ENCODE measurements around the gene RBM26. TPM values are rescaled to one million over a fixed set of nuclear protein-coding genes. Genes with fewer than 3 reads are reported as not detected.

RBM26 gene
- total RNA-seq, 1 experiment from 2014 or later: 70.5 TPM

DNA sequence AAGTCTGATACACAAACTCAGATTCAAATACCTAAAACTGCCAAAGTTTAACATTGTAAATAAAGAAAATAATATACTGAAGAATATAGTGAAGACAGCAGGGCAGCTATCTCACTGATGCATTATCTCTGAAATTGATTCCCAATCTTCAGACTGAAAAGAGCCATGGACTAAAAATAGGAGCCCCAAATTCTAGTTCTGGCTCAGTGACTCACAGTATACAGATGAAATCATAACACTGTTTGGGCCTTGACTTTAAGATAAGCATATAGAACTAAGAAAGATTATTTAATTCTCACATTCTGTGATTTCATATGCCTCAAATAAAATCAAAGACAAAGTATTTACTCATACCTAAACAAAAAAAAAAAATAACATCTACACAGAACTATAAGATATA is 53.9 kb downstream of the RBM26 start:
- Mint-ChIP-seq H3K4me1 (no peaks in the 10 kb centered on the region), H3K36me3 (ENCODE audit: insufficient read depth in 1 of 3, low read depth in 3 of 3) (peaks cover 15 to 56% (median 40%) of the 10 kb centered on the region in 3 experiments; a peak in 6 of 7 replicates), H3K4me3 (no peak overlapping the region), H3K27me3 (ENCODE audit: low read depth) (no peaks in the 10 kb centered on the region), H3K9me3 (no peaks in the 10 kb centered on the region), H3K27ac (no peak overlapping the region)
- Histone ChIP-seq H2BK20ac (ENCODE audit: low read depth, low read length, poor library complexity, severe bottlenecking) (no peak overlapping the region), H3K27me3 (ENCODE audit: insufficient read depth, low read length) (no peaks in the 10 kb centered on the region), H3K23me2 (ENCODE audit: insufficient read length, low read depth, low read length, poor library complexity, severe bottlenecking) (no peaks in the 10 kb centered on the region), H3K4me2 (ENCODE audit: insufficient read depth, insufficient read length, low read length) (no peak overlapping the region), H3K18ac (ENCODE audit: insufficient read length, low read depth, low read length) (no peak overlapping the region), H3K4ac (ENCODE audit: low read depth, low read length) (no peak overlapping the region), H3K27ac (ENCODE audit: insufficient read length, low read depth, low read length) (no peak overlapping the region), H2AK5ac (ENCODE audit: insufficient read length, low read length) (no peak overlapping the region), H3K9ac (ENCODE audit: extremely low read depth, insufficient read length, low read length) (no peak overlapping the region), H3K79me1 (ENCODE audit: insufficient read depth, low read depth, low read length, poor library complexity, severe bottlenecking) (no peaks in the 10 kb centered on the region), H2BK5ac (ENCODE audit: insufficient read length, low read length) (no peak overlapping the region), H2BK12ac (ENCODE audit: insufficient read length, low read depth, low read length) (no peak overlapping the region), H3T11ph (ENCODE audit: low read length) (no peak overlapping the region), H4K5ac (ENCODE audit: insufficient read length, low read depth, low read length) (no peak overlapping the region), H2BK120ac (ENCODE audit: low read depth, low read length, poor library complexity, severe bottlenecking) (no peak overlapping the region), H3K23ac (ENCODE audit: insufficient read length, low read depth, low read length) (no peak overlapping the region), H4K91ac (ENCODE audit: insufficient read length, low read depth, low read length) (no peak overlapping the region), H3K14ac (ENCODE audit: insufficient read depth, low read length) (no peak overlapping the region), H4K20me1 (ENCODE audit: control insufficient read depth, insufficient read depth, insufficient read length) (no peaks in the 10 kb centered on the region), H3K9me3 (ENCODE audit: control insufficient read depth, low read depth, low read length) (no peaks in the 10 kb centered on the region), H2BK15ac (ENCODE audit: low read depth, low read length) (no peak overlapping the region), H3K4me1 (ENCODE audit: insufficient read depth, low read length) (no peaks in the 10 kb centered on the region), H2AFZ (ENCODE audit: low read length) (no peak overlapping the region), H3K79me2 (ENCODE audit: insufficient read depth, low read length) (no peaks in the 10 kb centered on the region), H3K56ac (ENCODE audit: insufficient read length, low read depth, low read length) (no peak overlapping the region), H4K8ac (replicated peaks; ENCODE audit: insufficient read length, low read depth, low read length) (no peak overlapping the region)
- no peak for DNase-seq
- no peak for TF ChIP-seq CTCF (conservative IDR thresholded peaks at IDR 0.05)
